Duodenal mucosa (tissue), 2 donors: ENCODE data around the gene LANCL2.
"Not testable (repeated sequence)": the region's sequence is repeated elsewhere in the genome, so short reads cannot be mapped to it uniquely, and the experiment has no call there.

Source experiments
- H3K27ac ChIP-seq: one replicate; pipeline ENCODE4 v1.7.0; 2013; ENCODE audit warnings: low read depth, low read length
- H3K27me3 ChIP-seq, 2 donors: one replicate each; pipeline ENCODE4 v1.7.0; 2013; ENCODE audit warnings: low read length in 2 of 2, control low read depth in 1 of 2; ENCODE audit not compliant: insufficient read depth in 2 of 2, control insufficient read depth in 1 of 2
- H3K36me3 ChIP-seq, 2 donors: one replicate each; pipeline ENCODE4 v1.7.0; 2013; ENCODE audit warnings: low read length in 2 of 2, control low read depth in 1 of 2; ENCODE audit not compliant: insufficient read depth in 2 of 2, control insufficient read depth in 1 of 2
- H3K4me1 ChIP-seq, 2 donors: one replicate each; pipeline ENCODE4 v1.7.0; 2013; ENCODE audit warnings: low read length in 2 of 2, control low read depth in 1 of 2; ENCODE audit not compliant: insufficient read depth in 2 of 2, control insufficient read depth in 1 of 2
- H3K4me3 ChIP-seq, 2 donors: one replicate each; pipeline ENCODE4 v1.7.0; 2013; ENCODE audit warnings: low read length in 2 of 2, low read depth in 1 of 2
- H3K9ac ChIP-seq, 2 donors: one replicate each; pipeline ENCODE4 v1.7.0; 2013; ENCODE audit warnings: low read length in 2 of 2, low read depth in 1 of 2
- H3K9me3 ChIP-seq, 2 donors: one replicate each; pipeline ENCODE4 v1.7.0; 2013; ENCODE audit warnings: low read length in 2 of 2, control low read depth in 1 of 2; ENCODE audit not compliant: control insufficient read depth in 1 of 2

The LANCL2 gene

GRCh38 chr7:55343002-55343781, 21.9 kb upstream of the LANCL2 start:
- Histone ChIP-seq H3K4me1 (no peaks in the 10 kb centered on the region), H3K27me3 (no peaks in the 10 kb centered on the region), H3K9me3 (no peaks in the 10 kb centered on the region), H3K36me3 (no peaks in the 10 kb centered on the region), H3K9ac (no peak overlapping the region), H3K27ac (no peak overlapping the region), H3K4me3 (no peak overlapping the region)

- Histone ChIP-seq H3K27me3 (no peaks in the 10 kb centered on the region), H3K36me3 (no peaks in the 10 kb centered on the region), H3K4me1 (no peaks in the 10 kb centered on the region), H3K9me3 (no peaks in the 10 kb centered on the region), H3K9ac (no peak overlapping the region), H3K4me3 (no peak overlapping the region), H3K27ac (no peak overlapping the region)
These were observed 21.1 kb upstream of the LANCL2 start for GRCh38 chr7:55343860-55344606.

GRCh38 chr7:55344840-55345239, 20.3 kb upstream of the LANCL2 start:
- H3K27me3 ChIP-seq = no peaks in the 10 kb centered on the region
- no peak overlapping the region for H3K9ac ChIP-seq
- H3K36me3 ChIP-seq = no peaks in the 10 kb centered on the region
- no peak overlapping the region for H3K27ac ChIP-seq
- H3K4me1 ChIP-seq = no peaks in the 10 kb centered on the region
- no peak overlapping the region for H3K4me3 ChIP-seq
- no peaks in the 10 kb centered on the region for H3K9me3 ChIP-seq

GRCh38 chr7:55345292-55345691, 19.8 kb upstream of the LANCL2 start:
- no peak overlapping the region for H3K27ac ChIP-seq

GRCh38 chr7:55348502-55348901, 16.6 kb upstream of the LANCL2 start:
- H3K4me3 ChIP-seq = no peak overlapping the region
- H3K9ac ChIP-seq = no peak overlapping the region
- no peaks in the 10 kb centered on the region for H3K4me1 ChIP-seq
- no peak overlapping the region for H3K27ac ChIP-seq
- H3K27me3 ChIP-seq = no peaks in the 10 kb centered on the region
- H3K9me3 ChIP-seq = no peaks in the 10 kb centered on the region
- no peaks in the 10 kb centered on the region for H3K36me3 ChIP-seq

More at GRCh38 chr7:55345292-55345691, 19.8 kb upstream of the LANCL2 start:
- no peaks in the 10 kb centered on the region for H3K27me3 ChIP-seq
- no peak overlapping the region for H3K4me3 ChIP-seq
- no peak overlapping the region for H3K9ac ChIP-seq
- H3K4me1 ChIP-seq = no peaks in the 10 kb centered on the region
- no peaks in the 10 kb centered on the region for H3K9me3 ChIP-seq
- no peaks in the 10 kb centered on the region for H3K36me3 ChIP-seq

GRCh38 chr7:55349121-55349520, 16.0 kb upstream of the LANCL2 start:
- no peaks in the 10 kb centered on the region for H3K9me3 ChIP-seq
- no peaks in the 10 kb centered on the region for H3K4me1 ChIP-seq
- H3K36me3 ChIP-seq = no peaks in the 10 kb centered on the region
- no peak overlapping the region for H3K27ac ChIP-seq
- no peaks in the 10 kb centered on the region for H3K27me3 ChIP-seq
- H3K4me3 ChIP-seq = no peak overlapping the region
- no peak overlapping the region for H3K9ac ChIP-seq

GRCh38 chr7:55350281-55350680, 14.9 kb upstream of the LANCL2 start:
- Histone ChIP-seq H3K4me3 (no peak overlapping the region), H3K9me3 (no peaks in the 10 kb centered on the region), H3K27ac (no peak overlapping the region), H3K4me1 (no peaks in the 10 kb centered on the region), H3K36me3 (no peaks in the 10 kb centered on the region), H3K27me3 (no peaks in the 10 kb centered on the region), H3K9ac (no peak overlapping the region)

- Histone ChIP-seq H3K4me1 (no peaks in the 10 kb centered on the region), H3K27me3 (no peaks in the 10 kb centered on the region), H3K27ac (no peak overlapping the region), H3K36me3 (no peaks in the 10 kb centered on the region), H3K4me3 (no peak overlapping the region), H3K9me3 (no peaks in the 10 kb centered on the region), H3K9ac (no peak overlapping the region)
These were observed 13.9 kb upstream of the LANCL2 start for GRCh38 chr7:55351263-55351662.

GRCh38 chr7:55352947-55353273, 12.2 kb upstream of the LANCL2 start:
- not testable (repeated sequence) for H3K9me3 ChIP-seq, H3K27ac ChIP-seq, H3K4me1 ChIP-seq, H3K27me3 ChIP-seq, H3K36me3 ChIP-seq, H3K4me3 ChIP-seq, H3K9ac ChIP-seq

GRCh38 chr7:55360486-55360885, 4.7 kb upstream of the LANCL2 start:
- peaks cover 0 to 4% of the 10 kb centered on the region in 2 donors for H3K27me3 ChIP-seq
- H3K9me3 ChIP-seq = no peaks in the 10 kb centered on the region
- no peak overlapping the region for H3K4me3 ChIP-seq
- H3K4me1 ChIP-seq = peaks cover 5 to 8% of the 10 kb centered on the region in 2 donors
- H3K27ac ChIP-seq = no peak overlapping the region
- no peak overlapping the region for H3K9ac ChIP-seq
- no peaks in the 10 kb centered on the region for H3K36me3 ChIP-seq
